Measurements from ENCODE around the gene ATP8A1.

The ATP8A1 gene

GRCh38 chr4:42624551-42624950 lies 32.4 kb downstream of the ATP8A1 start:
- DNase-seq, result no peak

- no peak for DNase-seq
These were observed 38.9 kb downstream of the ATP8A1 start for GRCh38 chr4:42618023-42618422.

- no peak for DNase-seq
These were observed 39.9 kb downstream of the ATP8A1 start for GRCh38 chr4:42617030-42617429.

GRCh38 chr4:42616572-42616971 lies 40.3 kb downstream of the ATP8A1 start:
- no peak for DNase-seq

GRCh38 chr4:42615131-42615763 lies 41.7 kb downstream of the ATP8A1 start:
- no peak for DNase-seq

GRCh38 chr4:42612898-42613297 lies 44.0 kb downstream of the ATP8A1 start:
- no peak for DNase-seq

GRCh38 chr4:42610941-42611340 lies 46.0 kb downstream of the ATP8A1 start:
- DNase-seq, result no peak

- no peak for DNase-seq
These were observed 47.9 kb downstream of the ATP8A1 start for GRCh38 chr4:42609051-42609450.

GRCh38 chr4:42608551-42608950 lies 48.4 kb downstream of the ATP8A1 start:
- no peak for DNase-seq

- no peak for DNase-seq
These were observed 49.7 kb downstream of the ATP8A1 start for GRCh38 chr4:42607011-42607726.

- DNase-seq, result no peak
These were observed 51.6 kb downstream of the ATP8A1 start for GRCh38 chr4:42605264-42605663.

GRCh38 chr4:42603862-42604261 lies 53.0 kb downstream of the ATP8A1 start:
- no peak for DNase-seq

GRCh38 chr4:42600578-42600977 lies 56.3 kb downstream of the ATP8A1 start:
- DNase-seq, result no peak

- DNase-seq, result no peak
These were observed 60.0 kb downstream of the ATP8A1 start for GRCh38 chr4:42596918-42597317.

- no peak for DNase-seq
These were observed 62.0 kb downstream of the ATP8A1 start for GRCh38 chr4:42594888-42595287.

- DNase-seq, result no peak
These were observed 68.0 kb downstream of the ATP8A1 start for GRCh38 chr4:42588909-42589308.

- DNase-seq, result no peak
These were observed 70.1 kb downstream of the ATP8A1 start for GRCh38 chr4:42586775-42587174.

GRCh38 chr4:42579903-42580302 lies 77.0 kb downstream of the ATP8A1 start:
- DNase-seq, result no peak

- no peak for DNase-seq
These were observed 78.7 kb downstream of the ATP8A1 start for GRCh38 chr4:42578187-42578586.

- DNase-seq, result peak; percentile 16
These were observed 82.0 kb downstream of the ATP8A1 start for GRCh38 chr4:42574870-42575430.

GRCh38 chr4:42573249-42573648 lies 83.7 kb downstream of the ATP8A1 start:
- no peak for DNase-seq

- DNase-seq, result no peak
These were observed 86.7 kb downstream of the ATP8A1 start for GRCh38 chr4:42570221-42570620.

- peak; percentile 70 for DNase-seq
These were observed 88.2 kb downstream of the ATP8A1 start for GRCh38 chr4:42568610-42569207.

GRCh38 chr4:42566835-42567234 lies 90.1 kb downstream of the ATP8A1 start:
- DNase-seq, result no peak
